Aorta (tissue), 5 donors: ENCODE data around the gene ALDH2. TPM values are rescaled to one million over a fixed set of nuclear protein-coding genes. Genes with fewer than 3 reads are reported as not detected.
A peak's percentile ranks its signal among the peaks of the same experiment; 100 is the strongest.

Experiments
- ATAC-seq: fragments of 200-7000 bp; cut with Tn5 transposase; one replicate; pipeline ENCODE4 v1.9.1; 2022; ENCODE audit warnings: moderate library complexity; ENCODE audit not compliant: low FRiP score
- DNase-seq, 2 donors: peaks; one replicate each; pipeline ENCODE4 v3.0.0-alpha.2; 2020
- H3K27ac ChIP-seq, 2 donors: one replicate each; pipeline ENCODE4 v1.5.1; 2013; ENCODE audit warnings: low read length in 2 of 2, mild to moderate bottlenecking in 2 of 2, moderate library complexity in 2 of 2, control low read depth in 1 of 2, inconsistent platforms in 1 of 2, low read depth in 1 of 2
- H3K27me3 ChIP-seq, 2 donors: one replicate each; pipeline ENCODE4 v1.6.1; 2013; ENCODE audit warnings: control low read depth in 1 of 2, low read length in 1 of 2, mild to moderate bottlenecking in 1 of 2, moderate library complexity in 1 of 2; ENCODE audit not compliant: insufficient read depth in 2 of 2, control insufficient read depth in 1 of 2
- H3K36me3 ChIP-seq, 2 donors: one replicate each; pipeline ENCODE4 v1.6.1; 2013; ENCODE audit warnings: control low read depth in 1 of 2, low read length in 1 of 2, mild to moderate bottlenecking in 1 of 2; ENCODE audit not compliant: insufficient read depth in 2 of 2, control insufficient read depth in 1 of 2
- H3K4me1 ChIP-seq, 2 donors: one replicate each; pipeline ENCODE4 v1.6.1; 2013; ENCODE audit warnings: low read length in 2 of 2, control low read depth in 1 of 2, mild to moderate bottlenecking in 1 of 2, moderate library complexity in 1 of 2; ENCODE audit not compliant: insufficient read depth in 2 of 2, control insufficient read depth in 1 of 2
- H3K4me3 ChIP-seq, 2 donors: one replicate each; pipeline ENCODE4 v1.5.1; 2013; ENCODE audit warnings: low read length in 2 of 2, control low read depth in 1 of 2, mild to moderate bottlenecking in 1 of 2
- H3K9me3 ChIP-seq: one replicate; pipeline ENCODE4 v1.6.1; 2013; ENCODE audit warnings: mild to moderate bottlenecking, low read length; ENCODE audit not compliant: control insufficient read depth
- WGBS, 2 donors: extraction: QIAGEN DNeasy Blood & Tissue Kit; methylation state at CpG; one replicate each; pipeline ENCODE4 v1.1.7; 2013; 5-methylcytosine and 5-hydroxymethylcytosine counted together
- intact Hi-C, 2 donors: fragments of 100-400 bp; cut with DNase I; formaldehyde crosslinking; loops; one replicate each; pipeline versions ENCODE4 v1.14.2 to v1.15.0; 2022
- polyA plus RNA-seq, 2 donors: library from polyadenylated mRNA; stranded (reverse); fragments of 200-250 nt; gene quantifications; one replicate each; pipeline ENCODE4 v1.2.3, GENCODE V29; 2013
- total RNA-seq, 2 donors: library from RNA; stranded (reverse); fragmentation: NEBNext Ultra II Directional; extraction: Animal tissue kit (Norgen Biotek cat#: 25700); gene quantifications; one replicate each; pipeline ENCODE4 v1.2.1, GENCODE V29; 2021
- donor health status: healthy with polysubstance abuse.
- donor health status: Bipolar disorder and iron deficiency.
- donor health status: DM: no; HTN: no; CAD: no.
- donor health status: DM: no; HTN: no; CAD: no.
- donor health status: DM: yes; HTN: yes; CAD: no.

The ALDH2 gene
- total and polyA plus RNA-seq, 4 donors = 91.2 to 135 (median 124) TPM

GRCh38 chr12:111791507-111791906, 24.8 kb downstream of the ALDH2 start:
- 84 to 86% methylated on average over 8 of the region's 8 CpGs for WGBS, 2 donors
- intact Hi-C loops = loop anchor here in 1 of 2 donors (5.0 kb wide), 1 partner anchor 39 kb away; no protein-coding TSS in a partner anchor
- Histone ChIP-seq H3K9me3 (no peaks in the 10 kb centered on the region), H3K36me3 (peaks cover 7 to 9% of the 10 kb centered on the region in 2 donors), H3K4me3 (no peak overlapping the region), H3K4me1 (no peaks in the 10 kb centered on the region), H3K27me3 (no peaks in the 10 kb centered on the region), H3K27ac (no peak overlapping the region)
- DNase-seq (no peak), ATAC-seq (peak; percentile 43)

- no peak overlapping the region for H3K4me3 ChIP-seq
- H3K27ac ChIP-seq = no peak overlapping the region
- DNase-seq (peak; percentile 76 to 88), ATAC-seq (peak; percentile 86)
- H3K4me1 ChIP-seq = no peaks in the 10 kb centered on the region
- intact Hi-C loops = loop anchor here in 1 of 2 donors (5.0 kb wide), 1 partner anchor 40 kb away; no protein-coding TSS in a partner anchor
- H3K27me3 ChIP-seq = no peaks in the 10 kb centered on the region
- WGBS, 2 donors = 86 to 87% methylated on average over 27 of the region's 27 CpGs
- no peaks in the 10 kb centered on the region for H3K9me3 ChIP-seq
- peaks cover 8 to 9% of the 10 kb centered on the region in 2 donors for H3K36me3 ChIP-seq
These were observed 25.6 kb downstream of the ALDH2 start for GRCh38 chr12:111792155-111792855.

- Histone ChIP-seq H3K4me1 (no peaks in the 10 kb centered on the region), H3K36me3 (peaks cover 8 to 10% of the 10 kb centered on the region in 2 donors), H3K27me3 (no peaks in the 10 kb centered on the region), H3K9me3 (no peaks in the 10 kb centered on the region), H3K4me3 (no peak overlapping the region), H3K27ac (no peak overlapping the region)
- DNase-seq (no peak), ATAC-seq (no peak)
- intact Hi-C loops = loop anchor here in 1 of 2 donors (5.0 kb wide), 1 partner anchor 41 kb away; no protein-coding TSS in a partner anchor
- WGBS, 2 donors = 87 to 94% methylated on average over 3 of the region's 3 CpGs
These were observed 26.1 kb downstream of the ALDH2 start for GRCh38 chr12:111792856-111793235.

- Histone ChIP-seq H3K27me3 (no peaks in the 10 kb centered on the region), H3K27ac (no peak overlapping the region), H3K36me3 (peaks cover 11 to 14% of the 10 kb centered on the region in 2 donors), H3K4me3 (no peak overlapping the region), H3K4me1 (no peaks in the 10 kb centered on the region), H3K9me3 (no peaks in the 10 kb centered on the region)
- 81 to 89% methylated on average over 4 of the region's 4 CpGs for WGBS, 2 donors
- ATAC-seq (no peak), DNase-seq (peak in 1 of 2 donors; percentile 20)
- intact Hi-C loops = no loop called here
These were observed 31.4 kb downstream of the ALDH2 start for GRCh38 chr12:111798182-111798581.

- 91 to 97% methylated on average over 9 of the region's 9 CpGs for WGBS, 2 donors
- DNase-seq (peak in 1 of 2 donors; percentile 55), ATAC-seq (no peak)
- intact Hi-C loops = no loop called here
- Histone ChIP-seq H3K4me1 (no peaks in the 10 kb centered on the region), H3K27me3 (no peaks in the 10 kb centered on the region), H3K4me3 (no peak overlapping the region), H3K9me3 (no peaks in the 10 kb centered on the region), H3K27ac (no peak overlapping the region), H3K36me3 (peaks cover 14% of the 10 kb centered on the region in 2 donors)
These were observed 33.0 kb downstream of the ALDH2 start for GRCh38 chr12:111799758-111800157.

- WGBS, 2 donors = 89 to 94% methylated on average over 6 of the region's 6 CpGs
- Histone ChIP-seq H3K4me1 (no peaks in the 10 kb centered on the region), H3K27ac (no peak overlapping the region), H3K4me3 (no peak overlapping the region), H3K9me3 (no peaks in the 10 kb centered on the region), H3K27me3 (no peaks in the 10 kb centered on the region), H3K36me3 (peaks cover 10 to 15% of the 10 kb centered on the region in 2 donors)
- intact Hi-C loops = no loop called here
- ATAC-seq (no peak), DNase-seq (peak in 1 of 2 donors; percentile 15)
These were observed 36.4 kb downstream of the ALDH2 start for GRCh38 chr12:111803038-111803626.

- H3K4me3 ChIP-seq = no peak overlapping the region
- intact Hi-C loops = no loop called here
- H3K36me3 ChIP-seq = peaks cover 9 to 12% of the 10 kb centered on the region in 2 donors
- no peaks in the 10 kb centered on the region for H3K4me1 ChIP-seq
- no peak overlapping the region for H3K27ac ChIP-seq
- ATAC-seq (no peak), DNase-seq (peak in 1 of 2 donors; percentile 62)
- no peaks in the 10 kb centered on the region for H3K9me3 ChIP-seq
- WGBS, 2 donors = 95 to 99% methylated on average over 8 of the region's 8 CpGs
- H3K27me3 ChIP-seq = no peaks in the 10 kb centered on the region
These were observed 37.1 kb downstream of the ALDH2 start for GRCh38 chr12:111803851-111804250.

- no peak for ATAC-seq
- peaks cover 4 to 9% of the 10 kb centered on the region in 2 donors for H3K36me3 ChIP-seq
These were observed 39.6 kb downstream of the ALDH2 start for GRCh38 chr12:111806304-111806703.

GRCh38 chr12:111807232-111807631, 40.5 kb downstream of the ALDH2 start:
- WGBS, 2 donors = 81% methylated on average over 7 of the region's 7 CpGs
- no peaks in the 10 kb centered on the region for H3K9me3 ChIP-seq
- DNase-seq (no peak), ATAC-seq (no peak)
- intact Hi-C loops = no loop called here
- H3K27me3 ChIP-seq = no peaks in the 10 kb centered on the region
- H3K36me3 ChIP-seq = peaks cover 4 to 6% of the 10 kb centered on the region in 2 donors
- H3K4me1 ChIP-seq = no peaks in the 10 kb centered on the region
- no peak overlapping the region for H3K27ac ChIP-seq
- H3K4me3 ChIP-seq = no peak overlapping the region

More at GRCh38 chr12:111806304-111806703, 39.6 kb downstream of the ALDH2 start:
- Histone ChIP-seq H3K4me1 (no peaks in the 10 kb centered on the region), H3K27me3 (no peaks in the 10 kb centered on the region), H3K27ac (no peak overlapping the region), H3K4me3 (no peak overlapping the region), H3K9me3 (no peaks in the 10 kb centered on the region)
- intact Hi-C loops = no loop called here
- DNase-seq = no peak
- WGBS, 2 donors = 76 to 79% methylated on average over 4 of the region's 4 CpGs
